ENCODE data around the gene ACE. TPM values are rescaled to one million over a fixed set of nuclear protein-coding genes. Genes with fewer than 3 reads are reported as not detected.

Gene ACE
- total RNA-seq, 1 experiment from 2014 or later: 5.4 TPM

DNA sequence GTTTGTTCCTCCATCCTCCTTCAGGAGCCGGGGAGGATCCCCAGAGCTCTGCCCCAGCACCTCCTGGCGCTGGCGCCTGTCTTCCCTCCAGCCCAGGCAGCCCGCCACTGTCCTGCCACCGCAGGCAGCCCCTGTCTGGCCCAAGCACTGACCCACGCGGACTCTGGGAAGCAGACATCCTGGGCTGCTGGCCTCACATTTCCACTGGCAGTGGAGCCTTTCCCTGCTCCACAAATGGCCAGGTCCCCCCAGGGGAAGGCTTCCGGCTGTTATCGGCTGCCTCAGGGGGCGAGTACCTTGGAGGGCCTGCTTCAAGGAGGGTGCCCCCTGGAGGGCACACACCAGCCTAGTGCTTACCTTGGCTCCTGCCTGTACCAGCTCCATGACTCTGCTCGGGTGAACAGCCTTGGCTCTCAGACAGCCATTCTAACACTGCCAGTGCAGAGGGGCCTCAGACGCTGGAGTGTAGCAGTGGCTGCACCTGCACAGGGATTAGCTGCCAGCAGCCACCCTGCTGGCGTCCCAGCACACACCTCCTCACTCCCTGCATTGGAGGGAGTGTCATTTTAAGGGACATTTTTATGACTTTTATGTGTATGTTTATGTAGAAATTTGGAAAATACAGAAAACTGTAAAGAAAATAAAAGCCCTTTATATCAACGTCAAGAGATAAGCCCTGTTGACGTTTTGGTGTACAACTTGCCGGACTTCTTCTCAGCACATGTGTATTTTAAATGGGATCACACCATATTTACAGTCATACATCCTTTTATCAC, 21.0 kb downstream of the ACE start:
- Histone ChIP-seq H2BK120ac (ENCODE audit: low read depth, low read length, poor library complexity, severe bottlenecking) (no peak overlapping the region), H3T11ph (ENCODE audit: low read length) (no peak overlapping the region), H3K4me2 (ENCODE audit: insufficient read depth, insufficient read length, low read length) (no peak overlapping the region), H3K56ac (ENCODE audit: insufficient read length, low read depth, low read length) (no peak overlapping the region), H2BK5ac (ENCODE audit: insufficient read length, low read length) (no peak overlapping the region), H3K23ac (ENCODE audit: insufficient read length, low read depth, low read length) (no peak overlapping the region), H2BK12ac (ENCODE audit: insufficient read length, low read depth, low read length) (no peak overlapping the region), H3K79me2 (ENCODE audit: insufficient read depth, low read length) (no peaks in the 10 kb centered on the region), H2AFZ (ENCODE audit: low read length) (no peak overlapping the region), H4K8ac (replicated peaks; ENCODE audit: insufficient read length, low read depth, low read length) (no peak overlapping the region), H2BK15ac (ENCODE audit: low read depth, low read length) (no peak overlapping the region), H3K18ac (ENCODE audit: insufficient read length, low read depth, low read length) (no peak overlapping the region), H3K27me3 (ENCODE audit: insufficient read depth, low read length) (no peaks in the 10 kb centered on the region), H3K9me3 (ENCODE audit: control insufficient read depth, low read depth, low read length) (no peaks in the 10 kb centered on the region), H3K9ac (ENCODE audit: extremely low read depth, insufficient read length, low read length) (no peak overlapping the region), H4K91ac (ENCODE audit: insufficient read length, low read depth, low read length) (no peak overlapping the region), H3K4ac (ENCODE audit: low read depth, low read length) (no peak overlapping the region), H3K14ac (ENCODE audit: insufficient read depth, low read length) (no peak overlapping the region), H4K20me1 (ENCODE audit: control insufficient read depth, insufficient read depth, insufficient read length) (peaks cover 2% of the 10 kb centered on the region), H2BK20ac (ENCODE audit: low read depth, low read length, poor library complexity, severe bottlenecking) (no peak overlapping the region), H3K23me2 (ENCODE audit: insufficient read length, low read depth, low read length, poor library complexity, severe bottlenecking) (peaks cover 3% of the 10 kb centered on the region), H3K27ac (ENCODE audit: insufficient read length, low read depth, low read length) (no peak overlapping the region), H2AK5ac (ENCODE audit: insufficient read length, low read length) (no peak overlapping the region), H3K79me1 (ENCODE audit: insufficient read depth, low read depth, low read length, poor library complexity, severe bottlenecking) (no peaks in the 10 kb centered on the region), H3K4me1 (ENCODE audit: insufficient read depth, low read length) (no peaks in the 10 kb centered on the region), H4K5ac (ENCODE audit: insufficient read length, low read depth, low read length) (no peak overlapping the region)
- Mint-ChIP-seq H3K4me3 (no peak overlapping the region), H3K36me3 (ENCODE audit: insufficient read depth in 1 of 3, low read depth in 3 of 3) (no peaks in the 10 kb centered on the region), H3K9me3 (no peaks in the 10 kb centered on the region), H3K27me3 (ENCODE audit: low read depth) (peaks cover 9% of the 10 kb centered on the region), H3K4me1 (peaks cover 7 to 11% of the 10 kb centered on the region in 2 experiments), H3K27ac (no peak overlapping the region)
- TF ChIP-seq, protein P1, sequence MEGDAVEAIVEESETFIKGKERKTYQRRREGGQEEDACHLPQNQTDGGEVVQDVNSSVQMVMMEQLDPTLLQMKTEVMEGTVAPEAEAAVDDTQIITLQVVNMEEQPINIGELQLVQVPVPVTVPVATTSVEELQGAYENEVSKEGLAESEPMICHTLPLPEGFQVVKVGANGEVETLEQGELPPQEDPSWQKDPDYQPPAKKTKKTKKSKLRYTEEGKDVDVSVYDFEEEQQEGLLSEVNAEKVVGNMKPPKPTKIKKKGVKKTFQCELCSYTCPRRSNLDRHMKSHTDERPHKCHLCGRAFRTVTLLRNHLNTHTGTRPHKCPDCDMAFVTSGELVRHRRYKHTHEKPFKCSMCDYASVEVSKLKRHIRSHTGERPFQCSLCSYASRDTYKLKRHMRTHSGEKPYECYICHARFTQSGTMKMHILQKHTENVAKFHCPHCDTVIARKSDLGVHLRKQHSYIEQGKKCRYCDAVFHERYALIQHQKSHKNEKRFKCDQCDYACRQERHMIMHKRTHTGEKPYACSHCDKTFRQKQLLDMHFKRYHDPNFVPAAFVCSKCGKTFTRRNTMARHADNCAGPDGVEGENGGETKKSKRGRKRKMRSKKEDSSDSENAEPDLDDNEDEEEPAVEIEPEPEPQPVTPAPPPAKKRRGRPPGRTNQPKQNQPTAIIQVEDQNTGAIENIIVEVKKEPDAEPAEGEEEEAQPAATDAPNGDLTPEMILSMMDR (conservative IDR thresholded peaks at IDR 0.05): peak; percentile 64
- WGBS (ENCODE audit: extremely low coverage, insufficient read length, low lambda C conversion rate): no CpG with 5 or more reads among the region's 16 CpGs
- peak; percentile 94 for DNase-seq

Data from H9 (cell line).